ENCODE results near the gene NUDC. TPM values are rescaled to one million over a fixed set of nuclear protein-coding genes. Genes with fewer than 3 reads are reported as not detected.

NUDC gene
- total and polyA plus RNA-seq, 2 of the 13 experiments (the other 11 are each of a cell fraction or from before 2014, with no cell fraction given) = 34.7 to 104 TPM

- TF ChIP-seq, protein P1, sequence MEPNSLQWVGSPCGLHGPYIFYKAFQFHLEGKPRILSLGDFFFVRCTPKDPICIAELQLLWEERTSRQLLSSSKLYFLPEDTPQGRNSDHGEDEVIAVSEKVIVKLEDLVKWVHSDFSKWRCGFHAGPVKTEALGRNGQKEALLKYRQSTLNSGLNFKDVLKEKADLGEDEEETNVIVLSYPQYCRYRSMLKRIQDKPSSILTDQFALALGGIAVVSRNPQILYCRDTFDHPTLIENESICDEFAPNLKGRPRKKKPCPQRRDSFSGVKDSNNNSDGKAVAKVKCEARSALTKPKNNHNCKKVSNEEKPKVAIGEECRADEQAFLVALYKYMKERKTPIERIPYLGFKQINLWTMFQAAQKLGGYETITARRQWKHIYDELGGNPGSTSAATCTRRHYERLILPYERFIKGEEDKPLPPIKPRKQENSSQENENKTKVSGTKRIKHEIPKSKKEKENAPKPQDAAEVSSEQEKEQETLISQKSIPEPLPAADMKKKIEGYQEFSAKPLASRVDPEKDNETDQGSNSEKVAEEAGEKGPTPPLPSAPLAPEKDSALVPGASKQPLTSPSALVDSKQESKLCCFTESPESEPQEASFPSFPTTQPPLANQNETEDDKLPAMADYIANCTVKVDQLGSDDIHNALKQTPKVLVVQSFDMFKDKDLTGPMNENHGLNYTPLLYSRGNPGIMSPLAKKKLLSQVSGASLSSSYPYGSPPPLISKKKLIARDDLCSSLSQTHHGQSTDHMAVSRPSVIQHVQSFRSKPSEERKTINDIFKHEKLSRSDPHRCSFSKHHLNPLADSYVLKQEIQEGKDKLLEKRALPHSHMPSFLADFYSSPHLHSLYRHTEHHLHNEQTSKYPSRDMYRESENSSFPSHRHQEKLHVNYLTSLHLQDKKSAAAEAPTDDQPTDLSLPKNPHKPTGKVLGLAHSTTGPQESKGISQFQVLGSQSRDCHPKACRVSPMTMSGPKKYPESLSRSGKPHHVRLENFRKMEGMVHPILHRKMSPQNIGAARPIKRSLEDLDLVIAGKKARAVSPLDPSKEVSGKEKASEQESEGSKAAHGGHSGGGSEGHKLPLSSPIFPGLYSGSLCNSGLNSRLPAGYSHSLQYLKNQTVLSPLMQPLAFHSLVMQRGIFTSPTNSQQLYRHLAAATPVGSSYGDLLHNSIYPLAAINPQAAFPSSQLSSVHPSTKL (CRISPR knock-in tag; IDR thresholded peaks at IDR 0.05) = peak; percentile 95
- TF ChIP-seq GABPA (IDR thresholded peaks at IDR 0.05; ENCODE audit: low read depth, low read length) (no peak), GABPA (CRISPR knock-in tag; IDR thresholded peaks at IDR 0.05; ENCODE audit: low read depth) (peak; percentile 63), ZNF543 (CRISPR knock-in tag; IDR thresholded peaks at IDR 0.05) (peak; percentile 86), ZSCAN12 (CRISPR knock-in tag; IDR thresholded peaks at IDR 0.05) (peak; percentile 27; the same call in 1 of the 2 replicates), GATAD2A (CRISPR knock-in tag; IDR thresholded peaks at IDR 0.05) (peak; percentile 99), ZNF337 (CRISPR knock-in tag; IDR thresholded peaks at IDR 0.05; ENCODE audit: borderline replicate concordance, low read depth) (peak; percentile 28; the same call in 1 of the 2 replicates), E2F2 (CRISPR knock-in tag; IDR thresholded peaks at IDR 0.05; ENCODE audit: borderline replicate concordance) (0 out of 2 replicates have a peak, but pooled peaks have one; percentile 41), ZSCAN20 (CRISPR knock-in tag; IDR thresholded peaks at IDR 0.05; ENCODE audit: borderline replicate concordance) (no peak), MAFF (IDR thresholded peaks at IDR 0.05; ENCODE audit: low read depth, low read length) (peak; percentile 66), SALL1 (CRISPR knock-in tag; IDR thresholded peaks at IDR 0.05) (peak; percentile 88), REST (IDR thresholded peaks at IDR 0.05; ENCODE audit: borderline replicate concordance in 1 of 2, low read depth in 1 of 2, low read length in 2 of 2) (peak in 1 of 2 experiments; percentile 79; a peak in 2 of 4 replicates), ZNF792 (CRISPR knock-in tag; IDR thresholded peaks at IDR 0.05) (peak; percentile 88), RAD21 (CRISPR knock-in tag; IDR thresholded peaks at IDR 0.05) (peak; percentile 29), PAWR (CRISPR knock-in tag; IDR thresholded peaks at IDR 0.05; ENCODE audit: borderline replicate concordance) (0 out of 2 replicates have a peak, but pooled peaks have one; percentile 65), HOXA5 (CRISPR knock-in tag; IDR thresholded peaks at IDR 0.05) (peak; percentile 54; the same call in 1 of the 2 replicates)
- TF ChIP-seq, protein P2, sequence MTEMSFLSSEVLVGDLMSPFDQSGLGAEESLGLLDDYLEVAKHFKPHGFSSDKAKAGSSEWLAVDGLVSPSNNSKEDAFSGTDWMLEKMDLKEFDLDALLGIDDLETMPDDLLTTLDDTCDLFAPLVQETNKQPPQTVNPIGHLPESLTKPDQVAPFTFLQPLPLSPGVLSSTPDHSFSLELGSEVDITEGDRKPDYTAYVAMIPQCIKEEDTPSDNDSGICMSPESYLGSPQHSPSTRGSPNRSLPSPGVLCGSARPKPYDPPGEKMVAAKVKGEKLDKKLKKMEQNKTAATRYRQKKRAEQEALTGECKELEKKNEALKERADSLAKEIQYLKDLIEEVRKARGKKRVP (CRISPR knock-in tag; IDR thresholded peaks at IDR 0.05) = peak in 1 of 2 experiments; percentile 88; a peak in 2 of 4 replicates
- TF ChIP-seq, protein P3, sequence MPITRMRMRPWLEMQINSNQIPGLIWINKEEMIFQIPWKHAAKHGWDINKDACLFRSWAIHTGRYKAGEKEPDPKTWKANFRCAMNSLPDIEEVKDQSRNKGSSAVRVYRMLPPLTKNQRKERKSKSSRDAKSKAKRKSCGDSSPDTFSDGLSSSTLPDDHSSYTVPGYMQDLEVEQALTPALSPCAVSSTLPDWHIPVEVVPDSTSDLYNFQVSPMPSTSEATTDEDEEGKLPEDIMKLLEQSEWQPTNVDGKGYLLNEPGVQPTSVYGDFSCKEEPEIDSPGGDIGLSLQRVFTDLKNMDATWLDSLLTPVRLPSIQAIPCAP (CRISPR knock-in tag; IDR thresholded peaks at IDR 0.05; ENCODE audit: low read depth) = no peak; the same call in 1 of the 2 replicates
Measured at GRCh38 chr1:26913754-26914619, 7.6 kb upstream of the NUDC start, which contains the start of gene NR0B2 (continued).

Data from HepG2 (cell line).